HepG2 (cell line): Measurements from ENCODE around the gene TUBGCP5. TPM values are rescaled to one million over a fixed set of nuclear protein-coding genes. Genes with fewer than 3 reads are reported as not detected.

Source experiments
- ATAC-seq: fragments of 200-7000 bp; cut with Tn5 transposase; 3 replicates; pipeline ENCODE4 v1.9.1; 2020; ENCODE audit warnings: mild to moderate bottlenecking, moderate library complexity
- BruUV-seq: library from RNA; stranded (reverse); fragments of 400-500 nt; replicated peaks from 2 replicates; lab custom pipeline; 2021; lab: Mats Ljungman, UMichigan
- CTCF ChIA-PET: fragments of 300-600 bp; formaldehyde crosslinking; extraction: SDS; loops from one replicate; lab custom pipeline; 2021; ENCODE audit warnings: low total read pairs, inconsistent platforms, low intra/inter-chr PET ratio; lab: Yijun Ruan, JAX
- POLR2A ChIA-PET: fragments of 350-600 bp; sonication (Branson Sonifier 250); formaldehyde crosslinking; loops from one replicate; lab custom pipeline; 2020; ENCODE audit warnings: antibody characterized with exemption, inconsistent platforms; lab: Yijun Ruan, JAX
- DNase-seq: peaks from one replicate; pipeline ENCODE4 v3.0.0-alpha.2; 2015; ENCODE audit warnings: low spot score
- FAIRE-seq: peaks from 3 replicates; lab custom pipeline; 2011; peaks lifted over from hg19 to GRCh38; lab: Jason Lieb, UNC
- H2AFZ ChIP-seq: one replicate; pipeline ENCODE4 v1.6.1; 2011; ENCODE audit warnings: low read length, inconsistent platforms
- H3K27ac ChIP-seq: fragments of 300-600 bp; 3 replicates; pipeline ENCODE4 v1.8.0; 2011; ENCODE audit warnings: mixed run types, mild to moderate bottlenecking, mixed read lengths, low read length, inconsistent platforms; ENCODE audit not compliant: insufficient read depth; ENCODE audit errors: extremely low read length
- H3K27me3 ChIP-seq, 2 experiments: fragments of 200-600 bp in 1 of 2; 2 replicates in 1 of 2; 3 replicates in 1 of 2; pipeline versions ENCODE4 v1.6.0 to v1.8.0; 2011; ENCODE audit warnings: low read length in 2 of 2, mild to moderate bottlenecking in 2 of 2, moderate library complexity in 2 of 2, inconsistent platforms in 1 of 2; ENCODE audit not compliant: insufficient read depth in 2 of 2, control insufficient read depth in 1 of 2
- H3K36me3 ChIP-seq, 2 experiments: fragments of 200-600 bp in 1 of 2; replicated peaks in 1 of 2; 2 replicates in 1 of 2; 3 replicates in 1 of 2; pipeline versions ENCODE4 v1.5.1 to v1.8.0; 2011; ENCODE audit warnings: low read length in 2 of 2, inconsistent platforms in 1 of 2; ENCODE audit not compliant: insufficient read depth in 2 of 2, control insufficient read depth in 1 of 2
- H3K4me1 ChIP-seq: 2 replicates; pipeline ENCODE4 v1.5.1; 2012; ENCODE audit warnings: low read length, inconsistent platforms; ENCODE audit not compliant: insufficient read depth
- H3K4me2 ChIP-seq: 2 replicates; pipeline ENCODE4 v1.6.0; 2011; ENCODE audit warnings: low read depth, low read length, inconsistent platforms
- H3K4me3 ChIP-seq, 3 experiments: fragments of 200-600 bp in 1 of 3; sonication (generic), shearing (Covaris generic) in 1 of 3; replicated peaks in 1 of 3; 2 replicates each; pipeline ENCODE4 v1.5.1; 2011 to 2016; ENCODE audit warnings: low read length in 3 of 3, inconsistent platforms in 2 of 3, low read depth in 2 of 3, mild to moderate bottlenecking in 2 of 3, control low read depth in 1 of 3, mixed read lengths in 1 of 3; ENCODE audit not compliant: insufficient read depth in 1 of 3
- H3K79me2 ChIP-seq: one replicate; pipeline ENCODE4 v1.6.1; 2011; ENCODE audit warnings: low read length, inconsistent platforms; ENCODE audit not compliant: insufficient read depth
- H3K9ac ChIP-seq: 2 replicates; pipeline ENCODE4 v1.6.0; 2011; ENCODE audit warnings: mild to moderate bottlenecking, low read depth, low read length, inconsistent platforms; ENCODE audit not compliant: insufficient read depth
- H3K9me3 ChIP-seq: 2 replicates; pipeline ENCODE4 v1.5.1; 2012; ENCODE audit warnings: mild to moderate bottlenecking, low read length
- H4K20me1 ChIP-seq: 2 replicates; pipeline ENCODE4 v1.6.0; 2011; ENCODE audit warnings: inconsistent platforms, mild to moderate bottlenecking, low read length, moderate library complexity; ENCODE audit not compliant: insufficient read depth
- HNF1B ChIP-seq: sonication (generic); formaldehyde crosslinking; IDR thresholded peaks from 2 replicates; pipeline ENCODE4 v1.5.1; 2020; ENCODE audit warnings: mild to moderate bottlenecking, moderate library complexity, missing genetic modification reagents
- KLF6 ChIP-seq: IDR thresholded peaks from 2 replicates; pipeline ENCODE4 v1.8.0; 2016; ENCODE audit warnings: missing biosample characterization, missing genetic modification reagents
- POLR2AphosphoS5 ChIP-seq: IDR thresholded peaks from 2 replicates; pipeline ENCODE4 v1.6.1; 2012; ENCODE audit warnings: low read depth, low read length
- SALL1 ChIP-seq: sonication (generic); formaldehyde crosslinking; IDR thresholded peaks from 2 replicates; pipeline ENCODE4 v1.8.0; 2022; ENCODE audit warnings: mild to moderate bottlenecking, missing genetic modification reagents
- TERF1 ChIP-seq: sonication (generic); formaldehyde crosslinking; IDR thresholded peaks from 2 replicates; pipeline ENCODE4 v1.8.0; 2022; ENCODE audit warnings: mild to moderate bottlenecking, missing genetic modification reagents, moderate library complexity
- ZBED4 ChIP-seq: sonication (generic); formaldehyde crosslinking; IDR thresholded peaks from 2 replicates; pipeline ENCODE4 v1.4.0; 2020; ENCODE audit warnings: missing genetic modification reagents, borderline replicate concordance
- ZNF235 ChIP-seq: sonication (generic); formaldehyde crosslinking; IDR thresholded peaks from 2 replicates; pipeline ENCODE4 v1.8.1; 2023; ENCODE audit warnings: mild to moderate bottlenecking, missing genetic modification reagents, borderline replicate concordance
- ZNF326 ChIP-seq: sonication (generic); formaldehyde crosslinking; IDR thresholded peaks from 2 replicates; pipeline ENCODE4 v1.4.0; 2020; ENCODE audit warnings: missing genetic modification reagents, borderline replicate concordance
- WGBS: methylation state at CpG from one replicate; pipeline ENCODE4 v1.1.6; 2017; ENCODE audit warnings: low lambda C conversion rate; 5-methylcytosine and 5-hydroxymethylcytosine counted together
- in situ Hi-C: cut with HindIII; loops from 2 replicates; pipeline ENCODE4 v1.10.0; 2017; ENCODE audit warnings: low pct_unique_long_range_greater_than_20kb; ENCODE audit not compliant: extremely low pct_ligation_motif_present
- intact Hi-C: fragments of 100-400 bp; cut with micrococcal nuclease; formaldehyde crosslinking; loops from one replicate; pipeline ENCODE4 v1.10.0; 2022; ENCODE audit not compliant: unreplicated experiment
- polyA plus RNA-seq, 8 experiments: library from polyadenylated mRNA; depleted of rRNA in 3 of 8; stranded (reverse) in 7 of 8; unstranded in 1 of 8; fragments of >200 nt; fragmentation: Illumina TruSeq in 4 of 8; extraction: Trizol in 4 of 8; gene quantifications; 2 replicates each; pipeline versions ENCODE4 v1.2.1 to v1.2.3, GENCODE V29; 2011 to 2016; ENCODE audit warnings: low read depth in 4 of 8, missing spikeins in 1 of 8, mixed read lengths in 1 of 8; ENCODE audit not compliant: insufficient read depth in 1 of 8
- total RNA-seq, 5 experiments: library from RNA; depleted of rRNA; stranded (reverse); fragments of >200 nt; fragmentation: Illumina TruSeq; extraction: Trizol; gene quantifications; 2 replicates each; pipeline ENCODE4 v1.2.3, GENCODE V29; 2016; ENCODE audit warnings: low read depth in 1 of 5

TUBGCP5 gene
- total and polyA plus RNA-seq, 2 of the 13 experiments (the other 11 are each of a cell fraction or from before 2014, with no cell fraction given) = 7.2 to 25.0 TPM

GRCh38 chr15:22980189-22981050 lies 58.9 kb downstream of the TUBGCP5 start, which contains the start of gene CYFIP1:
Gene CYFIP1 (minus strand): TSS chr15:22980368. CDS start chr15:22947285, 33,083 bp downstream.
- FAIRE-seq = no peak
- peaks cover 20% of the 10 kb centered on the region for H4K20me1 ChIP-seq
- ChIA-PET POLR2A (interaction anchor here (1.3 to 1.4 kb wide), 2 partner anchors 16 to 59 kb away, joined by 4 to 6 read pairs; partner anchors contain the start of gene TUBGCP5), CTCF (no interaction called here)
- peaks cover 35% of the 10 kb centered on the region for H3K79me2 ChIP-seq
- peak within 1 kb of the TSS; percentile 69 for H2AFZ ChIP-seq
- H3K36me3 ChIP-seq = no peaks in the 10 kb centered on the region
- under 1% methylated on average over 18 of the region's 93 CpGs for WGBS
- no peaks in the 10 kb centered on the region for H3K9me3 ChIP-seq
- peak; percentile 84 for ATAC-seq
- H3K27me3 ChIP-seq = no peaks in the 10 kb centered on the region; a peak in 1 of 5 replicates
- no TSS peak for BruUV-seq
- in situ Hi-C loops (no loop called here), intact Hi-C loops (loop anchor here (1.0 kb wide), 1 partner anchor 59 kb away; the partner anchor contains the start of gene TUBGCP5)
- H3K4me1 ChIP-seq = peaks cover 21% of the 10 kb centered on the region
- peak; percentile 68 for DNase-seq
- H3K4me2 ChIP-seq = peak within 1 kb of the TSS; percentile 99
- peak within 1 kb of the TSS; percentile 54 for H3K27ac ChIP-seq
- peak within 1 kb of the TSS; percentile 74 for H3K9ac ChIP-seq
- peak within 1 kb of the TSS; percentile 66 to 99 (median 96) for H3K4me3 ChIP-seq
- TF ChIP-seq KLF6 (0 out of 2 replicates have a peak, but pooled peaks have one; percentile 19), TERF1 (CRISPR knock-in tag) (peak; percentile 78; the same call in 1 of the 2 replicates), POLR2AphosphoS5 (0 out of 2 replicates have a peak, but pooled peaks have one; percentile 40), ZNF235 (CRISPR knock-in tag) (peak; percentile 83; the same call in 1 of the 2 replicates), ZNF326 (CRISPR knock-in tag) (no peak), ZBED4 (CRISPR knock-in tag) (0 out of 2 replicates have a peak, but pooled peaks have one; percentile 44), SALL1 (CRISPR knock-in tag) (0 out of 2 replicates have a peak, but pooled peaks have one; percentile 44), HNF1B (CRISPR knock-in tag) (peak; percentile 32; the same call in 1 of the 2 replicates)
